Measurements from ENCODE around the gene CCDC141. TPM values are rescaled to one million over a fixed set of nuclear protein-coding genes. Genes with fewer than 3 reads are reported as not detected.

The CCDC141 gene
- total RNA-seq, 2 experiments from 2014 or later, result 30.6 to 31.5 TPM

- Mint-ChIP-seq H3K4me3 (no peak overlapping the region), H3K27ac (no peak overlapping the region), H3K4me1 (ENCODE audit: low read depth) (peaks cover 21% of the 10 kb centered on the region), H3K36me3 (ENCODE audit: low read depth) (peaks cover 43% of the 10 kb centered on the region), H3K9me3 (peaks cover 6% of the 10 kb centered on the region), H3K27me3 (no peaks in the 10 kb centered on the region)
- no peak overlapping the region for H3K27ac ChIP-seq (ENCODE audit: low read depth in 1 of 2, low read length in 2 of 2)
- no peaks in the 10 kb centered on the region for H3K36me3 ChIP-seq (ENCODE audit: insufficient read depth, low read length)
- POLR2A ChIA-PET, result no interaction called here
- H3K27me3 ChIP-seq (ENCODE audit: control insufficient read depth in 1 of 2, insufficient read depth in 2 of 2, low read length in 2 of 2), result no peaks in the 10 kb centered on the region
- no peak overlapping the region for H3K4me3 ChIP-seq (ENCODE audit: low read length)
- no peaks in the 10 kb centered on the region for H3K9me3 ChIP-seq (ENCODE audit: control insufficient read depth in 1 of 2, insufficient read depth in 1 of 2, low read length in 2 of 2)
- intact Hi-C loops (cut with DNase I, micrococcal nuclease), result no loop called here
- DNase-seq (no peak), ATAC-seq (ENCODE audit: poor library complexity) (no peak)
- TF ChIP-seq, protein P1, sequence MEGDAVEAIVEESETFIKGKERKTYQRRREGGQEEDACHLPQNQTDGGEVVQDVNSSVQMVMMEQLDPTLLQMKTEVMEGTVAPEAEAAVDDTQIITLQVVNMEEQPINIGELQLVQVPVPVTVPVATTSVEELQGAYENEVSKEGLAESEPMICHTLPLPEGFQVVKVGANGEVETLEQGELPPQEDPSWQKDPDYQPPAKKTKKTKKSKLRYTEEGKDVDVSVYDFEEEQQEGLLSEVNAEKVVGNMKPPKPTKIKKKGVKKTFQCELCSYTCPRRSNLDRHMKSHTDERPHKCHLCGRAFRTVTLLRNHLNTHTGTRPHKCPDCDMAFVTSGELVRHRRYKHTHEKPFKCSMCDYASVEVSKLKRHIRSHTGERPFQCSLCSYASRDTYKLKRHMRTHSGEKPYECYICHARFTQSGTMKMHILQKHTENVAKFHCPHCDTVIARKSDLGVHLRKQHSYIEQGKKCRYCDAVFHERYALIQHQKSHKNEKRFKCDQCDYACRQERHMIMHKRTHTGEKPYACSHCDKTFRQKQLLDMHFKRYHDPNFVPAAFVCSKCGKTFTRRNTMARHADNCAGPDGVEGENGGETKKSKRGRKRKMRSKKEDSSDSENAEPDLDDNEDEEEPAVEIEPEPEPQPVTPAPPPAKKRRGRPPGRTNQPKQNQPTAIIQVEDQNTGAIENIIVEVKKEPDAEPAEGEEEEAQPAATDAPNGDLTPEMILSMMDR (IDR thresholded peaks at IDR 0.05), result no peak
- CTCF ChIA-PET, result no interaction called here
- H3K4me1 ChIP-seq (ENCODE audit: insufficient read depth, low read length), result peaks cover 3% of the 10 kb centered on the region
These were observed 222.0 kb downstream of the CCDC141 start for GRCh38 chr2:178827739-178828485.

DNA sequence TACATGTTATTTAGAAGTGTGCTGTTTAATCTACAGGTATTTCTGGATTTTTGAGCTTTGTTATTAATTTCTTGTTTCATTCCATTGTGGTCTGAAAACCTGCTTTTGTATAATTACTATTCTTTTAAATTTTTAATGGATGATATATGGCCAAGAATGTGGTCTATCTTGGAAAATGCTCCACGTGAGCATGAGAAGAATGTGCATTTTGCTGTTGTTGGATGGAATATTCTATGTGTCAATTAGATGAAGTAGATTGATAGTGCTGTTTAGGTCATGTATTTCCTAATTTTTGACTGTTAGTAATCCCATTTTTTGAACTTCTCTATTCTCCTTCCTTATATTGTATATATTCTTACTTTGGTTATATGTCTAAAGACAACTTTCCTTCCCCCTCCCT lies 222.8 kb downstream of the CCDC141 start:
- H3K9me3 Mint-ChIP-seq, result peaks cover 6% of the 10 kb centered on the region
- intact Hi-C loops (cut with DNase I, micrococcal nuclease), result no loop called here
- Histone ChIP-seq H3K27me3 (ENCODE audit: control insufficient read depth in 1 of 2, insufficient read depth in 2 of 2, low read length in 2 of 2) (no peaks in the 10 kb centered on the region), H3K36me3 (ENCODE audit: insufficient read depth, low read length) (no peaks in the 10 kb centered on the region), H3K9me3 (ENCODE audit: control insufficient read depth in 1 of 2, insufficient read depth in 1 of 2, low read length in 2 of 2) (no peaks in the 10 kb centered on the region), H3K4me3 (ENCODE audit: low read length) (no peak overlapping the region), H3K27ac (ENCODE audit: low read depth in 1 of 2, low read length in 2 of 2) (no peak overlapping the region), H3K4me1 (ENCODE audit: insufficient read depth, low read length) (peaks cover 3% of the 10 kb centered on the region)
- no peaks in the 10 kb centered on the region for H3K27me3 Mint-ChIP-seq
- H3K36me3 Mint-ChIP-seq (ENCODE audit: low read depth), result peaks cover 43% of the 10 kb centered on the region
- no peak overlapping the region for H3K27ac Mint-ChIP-seq
- H3K4me1 Mint-ChIP-seq (ENCODE audit: low read depth), result peaks cover 21% of the 10 kb centered on the region
- CTCF ChIA-PET, result no interaction called here
- ATAC-seq (ENCODE audit: poor library complexity) (no peak), DNase-seq (no peak)
- TF ChIP-seq, protein P1 (IDR thresholded peaks at IDR 0.05), result no peak
- no peak overlapping the region for H3K4me3 Mint-ChIP-seq
- POLR2A ChIA-PET, result no interaction called here

GRCh38 chr2:178825183-178825582 lies 224.8 kb downstream of the CCDC141 start:
- ATAC-seq (ENCODE audit: poor library complexity) (no peak), DNase-seq (no peak)
- H3K36me3 Mint-ChIP-seq (ENCODE audit: low read depth), result peaks cover 36% of the 10 kb centered on the region
- intact Hi-C loops (cut with DNase I, micrococcal nuclease), result no loop called here
- H3K27ac Mint-ChIP-seq, result no peak overlapping the region
- Histone ChIP-seq H3K4me3 (ENCODE audit: low read length) (no peak overlapping the region), H3K4me1 (ENCODE audit: insufficient read depth, low read length) (no peaks in the 10 kb centered on the region), H3K27ac (ENCODE audit: low read depth in 1 of 2, low read length in 2 of 2) (no peak overlapping the region), H3K9me3 (ENCODE audit: control insufficient read depth in 1 of 2, insufficient read depth in 1 of 2, low read length in 2 of 2) (no peaks in the 10 kb centered on the region), H3K36me3 (ENCODE audit: insufficient read depth, low read length) (no peaks in the 10 kb centered on the region), H3K27me3 (ENCODE audit: control insufficient read depth in 1 of 2, insufficient read depth in 2 of 2, low read length in 2 of 2) (no peaks in the 10 kb centered on the region)
- peaks cover 6% of the 10 kb centered on the region for H3K9me3 Mint-ChIP-seq
- TF ChIP-seq, protein P1 (IDR thresholded peaks at IDR 0.05), result no peak
- no peak overlapping the region for H3K4me3 Mint-ChIP-seq
- peaks cover 15% of the 10 kb centered on the region for H3K4me1 Mint-ChIP-seq (ENCODE audit: low read depth)
- H3K27me3 Mint-ChIP-seq, result no peaks in the 10 kb centered on the region
- CTCF ChIA-PET, result no interaction called here
- POLR2A ChIA-PET, result no interaction called here
